ENCODE data around the gene PTRH1.

Gene PTRH1

GRCh38 chr9:127742435-127743088, 27.1 kb upstream of the PTRH1 start:
- Histone ChIP-seq H4K20me1 (ENCODE audit: insufficient read depth, low read length, poor library complexity, severe bottlenecking) (no peaks in the 10 kb centered on the region), H3K27me3 (ENCODE audit: insufficient read depth, low read length, poor library complexity, severe bottlenecking) (no peaks in the 10 kb centered on the region), H2AFZ (ENCODE audit: low read length) (no peak overlapping the region), H3K4me3 (ENCODE audit: low read length, poor library complexity, severe bottlenecking) (no peak overlapping the region), H3K4me2 (ENCODE audit: low read depth, low read length, poor library complexity, severe bottlenecking) (no peak overlapping the region), H3F3A (ENCODE audit: low read depth) (no peaks in the 10 kb centered on the region), H3K9me2 (replicated peaks; ENCODE audit: low read depth, low read length) (no peaks in the 10 kb centered on the region), H3K9me3 (ENCODE audit: insufficient read depth, low read depth, low read length) (no peaks in the 10 kb centered on the region), H3K36me3 (ENCODE audit: insufficient read depth, low read length) (peaks cover 85% of the 10 kb centered on the region; the same call in 1 of the 2 replicates), H3K9ac (ENCODE audit: low read depth, low read length, poor library complexity, severe bottlenecking) (no peak overlapping the region), H3K4me1 (ENCODE audit: insufficient read depth, low read length, poor library complexity, severe bottlenecking) (no peaks in the 10 kb centered on the region), H3K79me2 (ENCODE audit: insufficient read depth, low read length) (no peaks in the 10 kb centered on the region)
- TF ChIP-seq CTCF (conservative IDR thresholded peaks at IDR 0.05; ENCODE audit: low read length), result no peak
- no peak for TF ChIP-seq EZH2phosphoT487 (IDR thresholded peaks at IDR 0.05; ENCODE audit: borderline replicate concordance)

GRCh38 chr9:127741831-127742434, 26.5 kb upstream of the PTRH1 start:
- Histone ChIP-seq H3K36me3 (ENCODE audit: insufficient read depth, low read length) (peaks cover 79% of the 10 kb centered on the region; the same call in 1 of the 2 replicates), H3K4me2 (ENCODE audit: low read depth, low read length, poor library complexity, severe bottlenecking) (no peak overlapping the region)

GRCh38 chr9:127739614-127740330, 24.3 kb upstream of the PTRH1 start:
- Histone ChIP-seq H3K4me2 (ENCODE audit: low read depth, low read length, poor library complexity, severe bottlenecking) (no peak overlapping the region), H3K4me1 (ENCODE audit: insufficient read depth, low read length, poor library complexity, severe bottlenecking) (peaks cover 4% of the 10 kb centered on the region), H4K20me1 (ENCODE audit: insufficient read depth, low read length, poor library complexity, severe bottlenecking) (no peaks in the 10 kb centered on the region), H3K9me2 (replicated peaks; ENCODE audit: low read depth, low read length) (no peaks in the 10 kb centered on the region), H3F3A (ENCODE audit: low read depth) (no peaks in the 10 kb centered on the region), H3K79me2 (ENCODE audit: insufficient read depth, low read length) (no peaks in the 10 kb centered on the region), H2AFZ (ENCODE audit: low read length) (no peak overlapping the region), H3K9ac (ENCODE audit: low read depth, low read length, poor library complexity, severe bottlenecking) (no peak overlapping the region), H3K27me3 (ENCODE audit: insufficient read depth, low read length, poor library complexity, severe bottlenecking) (no peaks in the 10 kb centered on the region), H3K4me3 (ENCODE audit: low read length, poor library complexity, severe bottlenecking) (no peak overlapping the region), H3K9me3 (ENCODE audit: insufficient read depth, low read depth, low read length) (no peaks in the 10 kb centered on the region), H3K36me3 (ENCODE audit: insufficient read depth, low read length) (peaks cover 61% of the 10 kb centered on the region; the same call in 1 of the 2 replicates)
- TF ChIP-seq EZH2phosphoT487 (IDR thresholded peaks at IDR 0.05; ENCODE audit: borderline replicate concordance) (no peak), CTCF (conservative IDR thresholded peaks at IDR 0.05; ENCODE audit: low read length) (no peak)

More at GRCh38 chr9:127741831-127742434, 26.5 kb upstream of the PTRH1 start:
- H3K4me3 ChIP-seq (ENCODE audit: low read length, poor library complexity, severe bottlenecking), result no peak overlapping the region
- no peaks in the 10 kb centered on the region for H3K9me2 ChIP-seq (replicated peaks; ENCODE audit: low read depth, low read length)
- TF ChIP-seq EZH2phosphoT487 (IDR thresholded peaks at IDR 0.05; ENCODE audit: borderline replicate concordance), result no peak
- TF ChIP-seq CTCF (conservative IDR thresholded peaks at IDR 0.05; ENCODE audit: low read length), result no peak
- no peaks in the 10 kb centered on the region for H3K9me3 ChIP-seq (ENCODE audit: insufficient read depth, low read depth, low read length)
- no peak overlapping the region for H2AFZ ChIP-seq (ENCODE audit: low read length)
- no peak overlapping the region for H3K9ac ChIP-seq (ENCODE audit: low read depth, low read length, poor library complexity, severe bottlenecking)
- no peaks in the 10 kb centered on the region for H3K4me1 ChIP-seq (ENCODE audit: insufficient read depth, low read length, poor library complexity, severe bottlenecking)
- H3K27me3 ChIP-seq (ENCODE audit: insufficient read depth, low read length, poor library complexity, severe bottlenecking), result no peaks in the 10 kb centered on the region
- no peaks in the 10 kb centered on the region for H3F3A ChIP-seq (ENCODE audit: low read depth)
- H4K20me1 ChIP-seq (ENCODE audit: insufficient read depth, low read length, poor library complexity, severe bottlenecking), result no peaks in the 10 kb centered on the region
- no peaks in the 10 kb centered on the region for H3K79me2 ChIP-seq (ENCODE audit: insufficient read depth, low read length)

Measured in Loucy (cell line).